ENCODE results near the gene PPP1R10. TPM values are rescaled to one million over a fixed set of nuclear protein-coding genes. Genes with fewer than 3 reads are reported as not detected.
A peak's percentile ranks its signal among the peaks of the same experiment; 100 is the strongest.

Gene PPP1R10
- total RNA-seq, 4 donors from 2014 or later: 24.1 to 31.5 (median 27.0) TPM

GRCh38 chr6:30573113-30573512, 43.9 kb downstream of the PPP1R10 start:
- peaks cover 31 to 36% of the 10 kb centered on the region in 2 donors for H3K4me1 ChIP-seq
- TF ChIP-seq POLR2A (IDR thresholded peaks at IDR 0.05) (no peak), CTCF (IDR thresholded peaks at IDR 0.05 in 4 of 5, conservative IDR thresholded peaks at IDR 0.05 in 1 of 5) (no peak)
- peaks cover 0 to 16% of the 10 kb centered on the region in 2 donors for H3K36me3 ChIP-seq
- H3K27ac ChIP-seq: no peak overlapping the region
- H3K4me3 ChIP-seq: no peak overlapping the region
- no peaks in the 10 kb centered on the region for H3K27me3 ChIP-seq
- ATAC-seq (no peak), DNase-seq (no peak)
- H3K9me3 ChIP-seq: no peaks in the 10 kb centered on the region
- intact Hi-C loops (cut with DNase I; ENCODE audit: low total_unique reads) (no loop called here), in situ Hi-C loops (cut with MboI; ENCODE audit: low sequenced_read_pairs in 4 of 4) (no loop called here)

- no peak for TF ChIP-seq CTCF (IDR thresholded peaks at IDR 0.05 in 4 of 5, conservative IDR thresholded peaks at IDR 0.05 in 1 of 5)
- H3K27me3 ChIP-seq: no peaks in the 10 kb centered on the region
- H3K4me3 ChIP-seq: peak overlapping the region; percentile 72 to 96 (median 78)
- no peaks in the 10 kb centered on the region for H3K9me3 ChIP-seq
- intact Hi-C loops (cut with DNase I; ENCODE audit: low total_unique reads) (no loop called here), in situ Hi-C loops (cut with MboI; ENCODE audit: low sequenced_read_pairs in 4 of 4) (no loop called here)
- H3K4me1 ChIP-seq: peaks cover 31 to 36% of the 10 kb centered on the region in 2 donors
- H3K36me3 ChIP-seq: peaks cover 0 to 7% of the 10 kb centered on the region in 2 donors
- peak overlapping the region; percentile 91 to 99 (median 94) for H3K27ac ChIP-seq
- no peak for ATAC-seq
- DNase-seq: no peak
Measured at GRCh38 chr6:30572148-30572547, 44.9 kb downstream of the PPP1R10 start.

GRCh38 chr6:30571762-30572082, 45.3 kb downstream of the PPP1R10 start:
- Histone ChIP-seq H3K27me3 (no peaks in the 10 kb centered on the region), H3K4me1 (peaks cover 31 to 36% of the 10 kb centered on the region in 2 donors), H3K9me3 (no peaks in the 10 kb centered on the region), H3K36me3 (peaks cover 0 to 3% of the 10 kb centered on the region in 2 donors), H3K4me3 (peak overlapping the region; percentile 72 to 96 (median 78)), H3K27ac (peak overlapping the region; percentile 91 to 99 (median 94))
- ATAC-seq (no peak), DNase-seq (no peak)
- in situ Hi-C loops (cut with MboI; ENCODE audit: low sequenced_read_pairs in 4 of 4): no loop called here
- TF ChIP-seq CTCF (IDR thresholded peaks at IDR 0.05 in 4 of 5, conservative IDR thresholded peaks at IDR 0.05 in 1 of 5) (no peak), POLR2A (IDR thresholded peaks at IDR 0.05) (no peak)
- intact Hi-C loops (cut with DNase I; ENCODE audit: low total_unique reads): loop anchor here (1.0 to 2.0 kb wide), 3 partner anchors 15 to 149 kb away; partner anchors contain the start of genes GNL1, MRPS18B, PPP1R10 and TUBB

GRCh38 chr6:30571075-30571761, 45.8 kb downstream of the PPP1R10 start, which contains the start of gene ABCF1:
ABCF1 (plus strand) TSS chr6:30571442; CDS start chr6:30571488, 46 bp downstream.
- no peaks in the 10 kb centered on the region for H3K27me3 ChIP-seq
- intact Hi-C loops (cut with DNase I; ENCODE audit: low total_unique reads) (loop anchor here (1.0 to 2.0 kb wide), 3 partner anchors 15 to 150 kb away; partner anchors contain the start of genes GNL1, MRPS18B, PPP1R10 and TUBB), in situ Hi-C loops (cut with MboI; ENCODE audit: low sequenced_read_pairs in 4 of 4) (no loop called here)
- ATAC-seq (peak; percentile 91 to 94), DNase-seq (peak; percentile 96 to 97)
- peak within 1 kb of the TSS; percentile 91 to 99 (median 94) for H3K27ac ChIP-seq
- peak within 1 kb of the TSS; percentile 72 to 96 (median 78) for H3K4me3 ChIP-seq
- TF ChIP-seq CTCF (IDR thresholded peaks at IDR 0.05 in 4 of 5, conservative IDR thresholded peaks at IDR 0.05 in 1 of 5) (no peak), POLR2A (IDR thresholded peaks at IDR 0.05) (peak; percentile 90 to 94)
- H3K9me3 ChIP-seq: no peaks in the 10 kb centered on the region
- no peaks in the 10 kb centered on the region for H3K36me3 ChIP-seq
- H3K4me1 ChIP-seq: peaks cover 31 to 36% of the 10 kb centered on the region in 2 donors

All from gastrocnemius medialis (tissue), 4 donors.